ENCODE measurements around the gene ANKRD13B. TPM values are rescaled to one million over a fixed set of nuclear protein-coding genes. Genes with fewer than 3 reads are reported as not detected.
A peak's percentile ranks its signal among the peaks of the same experiment; 100 is the strongest.

The ANKRD13B gene
- total RNA-seq, 1 donor from 2014 or later: 24.5 TPM

DNA sequence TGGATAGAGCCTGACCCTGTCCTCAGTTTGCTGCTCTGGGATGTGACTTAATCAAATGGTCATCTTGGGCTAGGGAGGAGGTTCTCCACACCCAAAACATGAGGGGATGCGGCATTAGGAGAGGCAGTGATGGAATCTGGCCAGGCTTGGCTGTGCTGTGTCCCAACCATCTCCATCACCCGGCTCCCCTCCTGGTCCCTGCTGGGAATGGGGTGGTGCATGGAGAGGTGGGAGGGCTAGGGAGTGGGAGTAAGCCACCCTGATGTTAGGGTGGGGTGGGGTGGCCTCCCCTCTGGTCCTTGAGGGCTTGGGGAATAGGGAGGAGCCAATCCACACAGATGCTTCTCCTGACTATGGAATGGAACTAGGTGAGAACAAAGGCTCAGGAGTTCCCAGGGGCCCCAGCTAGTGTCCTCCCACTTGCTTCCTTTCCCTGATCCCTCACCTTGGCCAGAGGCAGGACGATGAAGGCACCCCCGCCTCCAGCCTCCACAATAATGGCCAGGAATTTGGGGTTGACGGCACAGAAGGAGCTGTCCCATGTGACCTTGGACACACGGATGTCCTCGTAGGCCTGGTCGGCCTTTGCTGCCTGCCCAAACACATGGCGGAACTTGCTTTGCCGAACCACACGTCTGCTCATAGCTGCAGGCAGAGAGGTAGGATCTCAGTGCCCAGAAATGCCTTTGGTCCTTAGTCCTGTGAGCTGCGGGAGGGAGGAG is 28.0 kb downstream of the ANKRD13B start:
- Mint-ChIP-seq H3K4me1 (ENCODE audit: low read depth) (peaks cover 46% of the 10 kb centered on the region), H3K4me3 (ENCODE audit: unreplicated experiment) (no peak overlapping the region), H3K27ac (ENCODE audit: unreplicated experiment) (peak overlapping the region; percentile 59), H3K9me3 (ENCODE audit: low read depth) (no peaks in the 10 kb centered on the region), H3K36me3 (ENCODE audit: low read depth) (no peaks in the 10 kb centered on the region), H3K27me3 (ENCODE audit: low read depth) (peaks cover 2% of the 10 kb centered on the region)
- TF ChIP-seq, protein P1, sequence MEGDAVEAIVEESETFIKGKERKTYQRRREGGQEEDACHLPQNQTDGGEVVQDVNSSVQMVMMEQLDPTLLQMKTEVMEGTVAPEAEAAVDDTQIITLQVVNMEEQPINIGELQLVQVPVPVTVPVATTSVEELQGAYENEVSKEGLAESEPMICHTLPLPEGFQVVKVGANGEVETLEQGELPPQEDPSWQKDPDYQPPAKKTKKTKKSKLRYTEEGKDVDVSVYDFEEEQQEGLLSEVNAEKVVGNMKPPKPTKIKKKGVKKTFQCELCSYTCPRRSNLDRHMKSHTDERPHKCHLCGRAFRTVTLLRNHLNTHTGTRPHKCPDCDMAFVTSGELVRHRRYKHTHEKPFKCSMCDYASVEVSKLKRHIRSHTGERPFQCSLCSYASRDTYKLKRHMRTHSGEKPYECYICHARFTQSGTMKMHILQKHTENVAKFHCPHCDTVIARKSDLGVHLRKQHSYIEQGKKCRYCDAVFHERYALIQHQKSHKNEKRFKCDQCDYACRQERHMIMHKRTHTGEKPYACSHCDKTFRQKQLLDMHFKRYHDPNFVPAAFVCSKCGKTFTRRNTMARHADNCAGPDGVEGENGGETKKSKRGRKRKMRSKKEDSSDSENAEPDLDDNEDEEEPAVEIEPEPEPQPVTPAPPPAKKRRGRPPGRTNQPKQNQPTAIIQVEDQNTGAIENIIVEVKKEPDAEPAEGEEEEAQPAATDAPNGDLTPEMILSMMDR (IDR thresholded peaks at IDR 0.05): no peak
- no peak for DNase-seq (ENCODE audit: low spot score)

DNA sequence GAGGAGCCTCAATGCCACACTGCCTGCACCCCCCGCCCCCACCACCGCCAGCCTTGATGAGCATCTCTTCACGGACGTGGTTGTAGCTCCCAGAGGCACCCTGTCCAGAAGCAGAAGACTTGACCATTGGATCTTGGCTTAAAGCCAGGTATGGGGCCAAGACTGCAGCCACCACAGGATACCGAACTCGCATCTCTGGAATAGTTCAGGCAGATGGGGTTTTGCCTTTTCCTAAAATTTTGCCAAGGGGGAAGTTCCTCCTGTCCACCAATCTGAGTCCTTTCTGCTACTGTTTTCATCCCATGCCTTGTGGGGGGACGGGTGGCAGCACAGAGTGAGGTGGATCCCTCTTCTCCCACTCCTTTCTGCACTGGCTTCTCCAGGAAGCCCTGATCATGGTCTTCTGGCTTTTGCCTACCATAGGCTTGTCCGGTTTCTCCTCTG is 28.8 kb downstream of the ANKRD13B start:
- Mint-ChIP-seq H3K9me3 (ENCODE audit: low read depth) (no peaks in the 10 kb centered on the region), H3K4me3 (ENCODE audit: unreplicated experiment) (peak overlapping the region; percentile 77), H3K36me3 (ENCODE audit: low read depth) (no peaks in the 10 kb centered on the region), H3K27me3 (ENCODE audit: low read depth) (peaks cover 2% of the 10 kb centered on the region), H3K27ac (ENCODE audit: unreplicated experiment) (no peak overlapping the region), H3K4me1 (ENCODE audit: low read depth) (peaks cover 41% of the 10 kb centered on the region)
- TF ChIP-seq, protein P1 (IDR thresholded peaks at IDR 0.05): no peak
- no peak for DNase-seq (ENCODE audit: low spot score)

DNA sequence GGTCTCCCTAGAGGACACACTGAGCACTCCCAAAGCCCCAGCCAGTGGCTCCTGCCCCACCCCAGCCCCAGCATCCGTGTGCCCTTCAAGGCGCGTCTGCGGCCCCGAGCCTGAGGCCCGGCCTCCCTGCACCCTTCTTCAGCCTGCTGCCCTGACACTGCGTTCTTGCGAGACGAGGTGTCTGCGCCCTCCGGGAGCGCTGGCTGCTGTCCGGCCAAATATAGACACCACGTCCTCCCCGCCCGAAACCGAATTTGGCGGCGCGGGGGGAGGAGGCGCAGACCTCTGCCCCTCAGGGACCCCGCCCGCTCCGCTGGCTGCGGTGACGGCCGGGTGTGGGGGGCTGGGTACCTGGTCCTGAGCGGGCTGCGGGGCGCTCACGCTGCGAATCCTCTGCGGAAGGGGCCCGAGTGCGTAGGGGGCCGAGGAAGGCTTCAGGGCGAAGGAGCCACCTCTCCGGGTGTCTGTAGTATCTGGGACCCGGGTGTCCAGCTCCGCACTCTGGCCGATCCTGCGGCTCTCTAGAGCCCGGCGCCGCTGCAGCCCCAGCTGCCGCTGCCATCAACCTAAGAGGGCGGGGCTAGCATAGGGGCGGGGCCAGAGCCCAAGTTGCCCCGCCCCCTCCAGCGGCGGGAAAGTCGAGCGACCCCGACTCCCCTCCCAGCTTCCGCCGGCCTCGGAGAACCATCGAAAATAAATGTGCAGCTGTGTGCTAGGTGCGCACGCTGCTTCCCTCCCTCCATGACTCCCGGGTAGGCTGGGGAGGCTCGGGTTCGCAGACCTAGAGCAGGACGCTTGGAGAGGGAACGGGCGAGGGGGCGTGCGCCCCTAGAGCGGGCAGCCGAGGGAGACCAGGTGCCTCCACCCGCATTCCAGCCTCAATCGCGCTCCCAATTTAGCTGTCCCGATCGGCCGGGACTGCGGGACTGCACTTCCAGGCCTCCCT is 29.7 kb downstream of the ANKRD13B start, which contains the start of gene CORO6:
CORO6 (minus strand) TSS at position 576 of the 946 bp plus-strand sequence. CDS start 1,491 bp downstream, outside the sequence.
- H3K36me3 Mint-ChIP-seq (ENCODE audit: low read depth): no peaks in the 10 kb centered on the region
- DNase-seq (ENCODE audit: low spot score): no peak
- TF ChIP-seq, protein P1 (IDR thresholded peaks at IDR 0.05): no peak
- peak within 1 kb of the TSS; percentile 77 for H3K4me3 Mint-ChIP-seq (ENCODE audit: unreplicated experiment)
- no peaks in the 10 kb centered on the region for H3K9me3 Mint-ChIP-seq (ENCODE audit: low read depth)
- H3K27ac Mint-ChIP-seq (ENCODE audit: unreplicated experiment): peak within 1 kb of the TSS; percentile 12
- H3K27me3 Mint-ChIP-seq (ENCODE audit: low read depth): no peaks in the 10 kb centered on the region
- H3K4me1 Mint-ChIP-seq (ENCODE audit: low read depth): peaks cover 35% of the 10 kb centered on the region

DNA sequence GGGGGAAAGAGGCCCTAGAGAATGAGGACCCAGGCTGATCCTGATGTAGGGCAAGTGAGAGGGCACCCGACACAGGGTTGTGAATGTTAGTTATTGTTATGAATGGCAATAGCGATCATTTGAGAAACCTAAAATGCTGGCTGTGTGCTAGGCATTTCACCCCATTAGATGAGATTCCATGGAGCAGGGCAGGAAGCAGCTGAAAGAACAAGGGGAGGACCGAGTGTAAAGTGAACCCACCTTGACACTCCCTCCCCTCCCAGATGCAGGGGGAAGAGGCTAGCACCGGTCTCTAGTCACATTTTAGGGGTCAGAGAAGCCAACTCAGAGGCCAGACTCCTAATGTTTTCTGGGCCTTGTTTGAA is 30.3 kb downstream of the ANKRD13B start:
- DNase-seq (ENCODE audit: low spot score): no peak
- no peak overlapping the region for H3K27ac Mint-ChIP-seq (ENCODE audit: unreplicated experiment)
- peak overlapping the region; percentile 77 for H3K4me3 Mint-ChIP-seq (ENCODE audit: unreplicated experiment)
- no peaks in the 10 kb centered on the region for H3K9me3 Mint-ChIP-seq (ENCODE audit: low read depth)
- H3K27me3 Mint-ChIP-seq (ENCODE audit: low read depth): no peaks in the 10 kb centered on the region
- no peaks in the 10 kb centered on the region for H3K36me3 Mint-ChIP-seq (ENCODE audit: low read depth)
- TF ChIP-seq, protein P1 (IDR thresholded peaks at IDR 0.05): no peak
- peaks cover 35% of the 10 kb centered on the region for H3K4me1 Mint-ChIP-seq (ENCODE audit: low read depth)

DNA sequence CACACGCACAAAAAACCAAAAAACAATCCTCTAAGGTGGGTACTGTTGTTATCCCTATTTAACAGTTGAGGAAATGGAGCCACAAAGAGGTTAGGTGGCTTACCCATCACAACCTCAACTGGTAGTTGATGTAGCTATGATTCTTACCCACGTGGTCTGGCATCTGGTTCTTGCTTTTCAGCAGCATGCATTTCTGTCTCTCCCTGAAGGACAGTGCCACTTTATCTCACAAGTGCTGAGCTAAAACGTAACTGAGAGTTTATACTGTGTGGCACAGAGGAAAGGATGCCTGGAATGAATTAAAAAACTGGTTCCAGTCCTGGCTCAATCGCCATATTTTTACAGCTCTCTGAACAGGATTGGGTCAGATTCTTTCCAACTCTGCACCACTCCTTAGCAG is 31.7 kb downstream of the ANKRD13B start:
- Mint-ChIP-seq H3K4me1 (ENCODE audit: low read depth) (peaks cover 24% of the 10 kb centered on the region), H3K9me3 (ENCODE audit: low read depth) (no peaks in the 10 kb centered on the region), H3K27me3 (ENCODE audit: low read depth) (no peaks in the 10 kb centered on the region), H3K4me3 (ENCODE audit: unreplicated experiment) (no peak overlapping the region), H3K27ac (ENCODE audit: unreplicated experiment) (no peak overlapping the region), H3K36me3 (ENCODE audit: low read depth) (no peaks in the 10 kb centered on the region)
- DNase-seq (ENCODE audit: low spot score): no peak
- TF ChIP-seq, protein P1 (IDR thresholded peaks at IDR 0.05): no peak
